HG02973 (cell line): ENCODE data around the gene MUC20.
"Not testable (repeated sequence)": the region's sequence is repeated elsewhere in the genome, so short reads cannot be mapped to it uniquely, and the experiment has no call there.

ENCODE experiments used
- ATAC-seq: cut with Tn5 transposase; IDR thresholded peaks from one replicate; pipeline ENCODE4 v1.9.1; 2021; ENCODE audit warnings: moderate library complexity; ENCODE audit not compliant: unreplicated experiment

MUC20 gene

GRCh38 chr3:195769551-195769950 lies 48.8 kb downstream of the MUC20 start:
- no peak for ATAC-seq

GRCh38 chr3:195770081-195770840 lies 49.5 kb downstream of the MUC20 start:
- no peak for ATAC-seq

- not testable (repeated sequence) for ATAC-seq
These were observed 50.3 kb downstream of the MUC20 start for GRCh38 chr3:195770841-195771645.

- no peak for ATAC-seq
These were observed 51.0 kb downstream of the MUC20 start for GRCh38 chr3:195771646-195772300.

GRCh38 chr3:195773956-195774537 lies 53.3 kb downstream of the MUC20 start:
- ATAC-seq = no peak

- ATAC-seq = no peak
These were observed 54.1 kb downstream of the MUC20 start for GRCh38 chr3:195774917-195775316.

- ATAC-seq = no peak
These were observed 57.2 kb downstream of the MUC20 start for GRCh38 chr3:195777975-195778374.

GRCh38 chr3:195781236-195781635 lies 60.5 kb downstream of the MUC20 start:
- not testable (repeated sequence) for ATAC-seq
